PC-9 (cell line): ENCODE data around the gene TSHZ3.

ENCODE experiments used
- EZH2 ChIP-seq: fragments of 200-600 bp; sonication (generic); IDR thresholded peaks from 2 replicates; pipeline ENCODE4 v1.8.0; 2017; ENCODE audit warnings: antibody characterized with exemption, low read depth
- TF ChIP-seq, protein P1 (sequence below): fragments of 200-600 bp; sonication (generic); conservative IDR thresholded peaks from 2 replicates; pipeline ENCODE4 v1.6.1; 2017; ENCODE audit warnings: mixed run types, antibody characterized with exemption, mild to moderate bottlenecking, moderate library complexity

DNA sequence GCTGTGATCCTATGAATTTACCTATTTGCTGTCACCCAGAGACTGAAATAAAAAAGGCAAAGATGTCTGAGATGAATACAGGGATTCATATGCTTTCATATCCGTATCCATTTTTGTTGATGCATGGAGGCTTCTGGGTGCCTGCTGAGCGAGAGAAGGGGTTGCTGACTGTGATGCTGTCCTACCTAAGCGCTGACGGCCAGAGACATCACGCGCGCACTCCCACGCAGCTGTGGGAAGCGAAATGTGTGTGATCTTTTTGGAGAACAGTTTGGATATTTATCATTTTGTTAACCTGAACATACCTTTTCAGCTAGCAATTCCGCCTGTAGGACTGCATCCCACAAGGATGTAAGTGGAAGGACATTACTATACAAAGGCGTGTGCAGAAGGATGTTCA lies 23.9 kb downstream of the TSHZ3 start:
- TF ChIP-seq, protein P1, sequence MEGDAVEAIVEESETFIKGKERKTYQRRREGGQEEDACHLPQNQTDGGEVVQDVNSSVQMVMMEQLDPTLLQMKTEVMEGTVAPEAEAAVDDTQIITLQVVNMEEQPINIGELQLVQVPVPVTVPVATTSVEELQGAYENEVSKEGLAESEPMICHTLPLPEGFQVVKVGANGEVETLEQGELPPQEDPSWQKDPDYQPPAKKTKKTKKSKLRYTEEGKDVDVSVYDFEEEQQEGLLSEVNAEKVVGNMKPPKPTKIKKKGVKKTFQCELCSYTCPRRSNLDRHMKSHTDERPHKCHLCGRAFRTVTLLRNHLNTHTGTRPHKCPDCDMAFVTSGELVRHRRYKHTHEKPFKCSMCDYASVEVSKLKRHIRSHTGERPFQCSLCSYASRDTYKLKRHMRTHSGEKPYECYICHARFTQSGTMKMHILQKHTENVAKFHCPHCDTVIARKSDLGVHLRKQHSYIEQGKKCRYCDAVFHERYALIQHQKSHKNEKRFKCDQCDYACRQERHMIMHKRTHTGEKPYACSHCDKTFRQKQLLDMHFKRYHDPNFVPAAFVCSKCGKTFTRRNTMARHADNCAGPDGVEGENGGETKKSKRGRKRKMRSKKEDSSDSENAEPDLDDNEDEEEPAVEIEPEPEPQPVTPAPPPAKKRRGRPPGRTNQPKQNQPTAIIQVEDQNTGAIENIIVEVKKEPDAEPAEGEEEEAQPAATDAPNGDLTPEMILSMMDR, result no peak
- TF ChIP-seq EZH2, result no peak
